GM12878 (cell line): Measurements from ENCODE around the gene RPGR. TPM values are rescaled to one million over a fixed set of nuclear protein-coding genes. Genes with fewer than 3 reads are reported as not detected.

Experiments used
- ASH2L ChIP-seq: fragments of 300-600, 200-600 bp; sonication (generic); IDR thresholded peaks from 2 replicates; pipeline ENCODE4 v1.6.1; 2017; ENCODE audit warnings: low read depth, mild to moderate bottlenecking, borderline replicate concordance
- BACH1 ChIP-seq: fragments of 450-650 bp; IDR thresholded peaks from 2 replicates; pipeline ENCODE4 v1.6.1; 2017; ENCODE audit warnings: mild to moderate bottlenecking, borderline replicate concordance
- BCL11A ChIP-seq: IDR thresholded peaks from 2 replicates; pipeline ENCODE4 v1.6.1; 2011; ENCODE audit warnings: low read depth, low read length
- BCL3 ChIP-seq: IDR thresholded peaks from 2 replicates; pipeline ENCODE4 v1.6.1; 2011; ENCODE audit warnings: borderline replicate concordance, low read depth, mild to moderate bottlenecking, moderate library complexity, low read length; ENCODE audit not compliant: insufficient read depth, poor library complexity, severe bottlenecking
- BHLHE40 ChIP-seq, 2 experiments: fragments of 450-650 bp in 1 of 2; IDR thresholded peaks; 2 replicates each; pipeline ENCODE4 v1.6.1; 2011 to 2017; ENCODE audit warnings: low read depth in 2 of 2, borderline replicate concordance in 1 of 2, improper control_type of control experiment in 1 of 2, low read length in 1 of 2, mild to moderate bottlenecking in 1 of 2
- CBFB ChIP-seq: IDR thresholded peaks from 2 replicates; pipeline ENCODE4 v1.6.1; 2016; ENCODE audit warnings: antibody characterized with exemption, low read depth
- CBX5 ChIP-seq: sonication (generic); IDR thresholded peaks from 2 replicates; pipeline ENCODE4 v1.6.1; 2016; ENCODE audit warnings: low read depth, moderate library complexity, mild to moderate bottlenecking, inconsistent platforms
- CHD4 ChIP-seq: fragments of 200-600 bp; sonication (generic); IDR thresholded peaks from 2 replicates; pipeline ENCODE4 v1.6.1; 2016; ENCODE audit warnings: mild to moderate bottlenecking
- CREM ChIP-seq: IDR thresholded peaks from 2 replicates; pipeline ENCODE4 v1.6.1; 2014; ENCODE audit warnings: antibody characterized with exemption, low read depth
- DPF2 ChIP-seq: fragments of 450-650 bp; IDR thresholded peaks from 2 replicates; pipeline ENCODE4 v1.6.1; 2017; ENCODE audit warnings: mild to moderate bottlenecking
- EGR1 ChIP-seq, 2 experiments: IDR thresholded peaks; 1 replicate in 1 of 2; 2 replicates in 1 of 2; pipeline ENCODE4 v1.6.1; 2011 to 2012; ENCODE audit warnings: low read depth in 2 of 2, low read length in 2 of 2, borderline replicate concordance in 1 of 2, mild to moderate bottlenecking in 1 of 2, moderate library complexity in 1 of 2
- EP300 ChIP-seq, 2 experiments: fragments of 150-350 bp in 1 of 2; IDR thresholded peaks; 2 replicates each; pipeline ENCODE4 v1.6.1; 2011 to 2012; ENCODE audit warnings: low read depth in 2 of 2, low read length in 2 of 2, borderline replicate concordance in 1 of 2, improper control_type of control experiment in 1 of 2, inconsistent platforms in 1 of 2; ENCODE audit not compliant: control insufficient read depth in 1 of 2
- HDAC6 ChIP-seq: fragments of 200-600 bp; sonication (generic); IDR thresholded peaks from one replicate; pipeline ENCODE4 v1.8.0; 2017; ENCODE audit warnings: antibody characterized with exemption; ENCODE audit not compliant: unreplicated experiment
- IRF4 ChIP-seq: IDR thresholded peaks from 2 replicates; pipeline ENCODE4 v1.6.1; 2011; ENCODE audit warnings: low read depth, low read length
- JUND ChIP-seq: IDR thresholded peaks from 2 replicates; pipeline ENCODE4 v1.6.1; 2012; ENCODE audit warnings: low read depth, mild to moderate bottlenecking, low read length, improper control_type of control experiment, moderate library complexity
- MEF2B ChIP-seq: fragments of 450-650 bp; IDR thresholded peaks from 2 replicates; pipeline ENCODE4 v1.6.1; 2018; ENCODE audit warnings: mild to moderate bottlenecking, moderate library complexity; ENCODE audit not compliant: partially characterized antibody, poor library complexity, severe bottlenecking
- MLLT1 ChIP-seq: fragments of 450-650 bp; IDR thresholded peaks from 2 replicates; pipeline ENCODE4 v1.6.1; 2016; ENCODE audit warnings: mild to moderate bottlenecking
- MTA2 ChIP-seq: fragments of 450-650 bp; IDR thresholded peaks from 2 replicates; pipeline ENCODE4 v1.6.1; 2016; ENCODE audit warnings: low read depth, mild to moderate bottlenecking, moderate library complexity
- NFIC ChIP-seq: IDR thresholded peaks from 2 replicates; pipeline ENCODE4 v1.6.1; 2012; ENCODE audit warnings: low read depth, mild to moderate bottlenecking, inconsistent platforms, low read length, moderate library complexity
- NFXL1 ChIP-seq: fragments of 450-650 bp; IDR thresholded peaks from 2 replicates; pipeline ENCODE4 v1.6.1; 2017; ENCODE audit warnings: antibody characterized with exemption, mild to moderate bottlenecking, borderline replicate concordance
- ZBED1 ChIP-seq: IDR thresholded peaks from 2 replicates; pipeline ENCODE4 v1.6.1; 2016; ENCODE audit warnings: borderline replicate concordance
- ZBTB4 ChIP-seq: fragments of 450-650 bp; formaldehyde crosslinking; IDR thresholded peaks from 2 replicates; pipeline ENCODE4 v1.4.0; 2022; ENCODE audit warnings: mild to moderate bottlenecking, moderate library complexity
- ZNF217 ChIP-seq: fragments of 450-650 bp; IDR thresholded peaks from 2 replicates; pipeline ENCODE4 v1.6.1; 2017; ENCODE audit warnings: antibody characterized with exemption, mild to moderate bottlenecking
- polyA plus RNA-seq, 11 experiments: library from polyadenylated mRNA; depleted of rRNA in 4 of 11; unstranded in 6 of 11; stranded (reverse) in 5 of 11; fragments of >200 nt; fragmentation: Nextera tagmentation in 4 of 11; fragmentation: Illumina TruSeq in 1 of 11; extraction: Ambion mirVana in 4 of 11; extraction: Trizol in 1 of 11; gene quantifications; 1 replicate in 1 of 11; 2 replicates in 10 of 11; pipeline versions ENCODE4 v1.2.1 to v1.2.3, GENCODE V29; 2011 to 2016; ENCODE audit warnings: inconsistent platforms in 2 of 11, missing spikeins in 2 of 11, low read depth in 1 of 11
- total RNA-seq, 4 experiments: library from RNA; depleted of rRNA in 3 of 4; stranded (reverse); fragments of >200 nt in 3 of 4; fragmentation: Illumina TruSeq in 1 of 4; extraction: Trizol in 1 of 4; gene quantifications; 2 replicates each; pipeline versions ENCODE4 v1.2.1 to v1.2.3, GENCODE V29; 2013 to 2021

RPGR gene
- total and polyA plus RNA-seq, 10 of the 15 experiments (the other 5 are each of a cell fraction or from before 2014, with no cell fraction given), result 5.5 to 13.4 (median 7.6) TPM

- TF ChIP-seq CBFB, result peak; percentile 30; the same call in 1 of the 2 replicates
- no peak for TF ChIP-seq ZBTB4 (CRISPR knock-in tag)
- TF ChIP-seq IRF4, result peak; percentile 63; the same call in 1 of the 2 replicates
- TF ChIP-seq BHLHE40 (IDR thresholded peaks at IDR 0.05; ENCODE audit: borderline replicate concordance in 1 of 2, low read depth in 2 of 2, low read length in 1 of 2), result peak; percentile 24 to 48; a peak in 2 of 4 replicates
- TF ChIP-seq CREM, result peak; percentile 60; the same call in 1 of the 2 replicates
- TF ChIP-seq EP300 (IDR thresholded peaks at IDR 0.05; ENCODE audit: borderline replicate concordance in 1 of 2, control insufficient read depth in 1 of 2, low read depth in 2 of 2, low read length in 2 of 2), result peak; percentile 33 to 90; a peak in 3 of 4 replicates
- peak; percentile 60; the same call in 1 of the 2 replicates for TF ChIP-seq CBX5
- TF ChIP-seq ASH2L, result no peak
- peak; percentile 78; the same call in 1 of the 2 replicates for TF ChIP-seq ZBED1
- TF ChIP-seq EGR1 (IDR thresholded peaks at IDR 0.05; ENCODE audit: borderline replicate concordance in 1 of 2, low read depth in 2 of 2, low read length in 2 of 2), result no peak
- peak; percentile 98 for TF ChIP-seq MEF2B
- no peak for TF ChIP-seq HDAC6
- TF ChIP-seq DPF2, result peak; percentile 78; the same call in 1 of the 2 replicates
- TF ChIP-seq JUND, result peak; percentile 65; the same call in 1 of the 2 replicates
- TF ChIP-seq ZNF217, result peak; percentile 42; the same call in 1 of the 2 replicates
- TF ChIP-seq MLLT1, result no peak
- TF ChIP-seq BCL3, result peak; percentile 50
- TF ChIP-seq NFIC, result peak; percentile 98
- no peak for TF ChIP-seq NFXL1
- peak; percentile 94 for TF ChIP-seq BCL11A
- TF ChIP-seq CHD4, result no peak
- peak; percentile 99 for TF ChIP-seq MTA2
- peak; percentile 61; the same call in 1 of the 2 replicates for TF ChIP-seq BACH1
Measured at GRCh38 chrX:38271154-38271716, 56.1 kb downstream of the RPGR start (continued).
